Measurements from ENCODE around the gene LRRC61.

GRCh38 chr7:150313870-150314269 is 9.3 kb upstream of the LRRC61 start:
- TF ChIP-seq POLR2AphosphoS5 (IDR thresholded peaks at IDR 0.05; ENCODE audit: low read depth, low read length) (no peak), TAF1 (IDR thresholded peaks at IDR 0.05; ENCODE audit: borderline replicate concordance, insufficient read depth, low read length) (no peak), FOXP2 (optimal IDR thresholded peaks at IDR 0.05; ENCODE audit: borderline replicate concordance, extremely low read depth, extremely low read length, insufficient read depth) (no peak)

Measured in PFSK-1 (cell line).